BJ (cell line): Measurements from ENCODE around the gene ESRRB. TPM values are rescaled to one million over a fixed set of nuclear protein-coding genes. Genes with fewer than 3 reads are reported as not detected.

Source experiments
- CTCF ChIA-PET: fragments of 350-600 bp; formaldehyde crosslinking; extraction: SDS; loops from one replicate; lab custom pipeline; 2021; ENCODE audit warnings: antibody characterized with exemption, inconsistent platforms; lab: Yijun Ruan, JAX
- POLR2A ChIA-PET: fragments of 300-600 bp; sonication (Branson Sonifier 250); formaldehyde crosslinking; extraction: SDS; loops from one replicate; lab custom pipeline; 2021; ENCODE audit warnings: antibody characterized with exemption; lab: Charles Lee
- DNase-seq: peaks from one replicate; pipeline ENCODE4 v3.0.0-alpha.2; 2011; ENCODE audit warnings: low read depth
- H3K27me3 ChIP-seq: 2 replicates; pipeline ENCODE4 v1.6.0; 2011; ENCODE audit warnings: low read length; ENCODE audit not compliant: control insufficient read depth, insufficient read depth
- H3K36me3 ChIP-seq: 2 replicates; pipeline ENCODE4 v1.5.1; 2011; ENCODE audit warnings: low read length; ENCODE audit not compliant: control insufficient read depth, insufficient read depth
- H3K4me3 ChIP-seq: 2 replicates; pipeline ENCODE4 v1.5.1; 2011; ENCODE audit warnings: low read depth, mild to moderate bottlenecking, control low read depth, low read length
- polyA plus RNA-seq: library from polyadenylated mRNA; depleted of rRNA; stranded (reverse); fragments of >200 nt; gene quantifications from 2 replicates; pipeline ENCODE4 v1.2.3, GENCODE V29; 2011
- TF ChIP-seq, protein P1 (sequence below): IDR thresholded peaks from 2 replicates; pipeline ENCODE4 v1.5.1; 2011; ENCODE audit warnings: low read depth, mild to moderate bottlenecking, control low read depth, inconsistent platforms, low read length, moderate library complexity; ENCODE audit not compliant: insufficient read depth

The ESRRB gene
- polyA plus RNA-seq, 1 experiment: not detected

DNA sequence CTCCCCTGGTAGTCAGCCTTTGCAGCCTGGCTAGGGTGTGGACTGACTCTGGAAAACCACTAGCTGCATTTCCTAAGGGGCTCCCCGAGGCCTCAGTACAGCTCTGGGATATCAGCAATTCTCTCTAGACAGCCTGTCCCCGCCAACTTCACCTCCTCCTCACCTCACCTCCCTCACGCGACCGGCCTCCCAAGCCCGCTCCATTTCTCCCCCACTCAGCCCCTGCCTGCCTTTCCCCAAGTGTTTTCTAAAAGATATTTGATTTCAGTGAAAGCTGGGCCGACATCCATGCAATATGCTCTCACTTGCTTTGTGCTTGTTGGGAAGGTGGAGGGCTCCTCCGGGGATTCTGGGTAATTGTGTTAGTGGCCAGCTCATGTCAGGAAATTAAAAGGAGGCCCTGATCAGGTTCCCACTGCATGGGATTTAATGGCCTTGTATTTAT, 91.8 kb downstream of the ESRRB start:
- H3K36me3 ChIP-seq: no peaks in the 10 kb centered on the region
- no peaks in the 10 kb centered on the region for H3K27me3 ChIP-seq
- no peak for DNase-seq
- TF ChIP-seq, protein P1, sequence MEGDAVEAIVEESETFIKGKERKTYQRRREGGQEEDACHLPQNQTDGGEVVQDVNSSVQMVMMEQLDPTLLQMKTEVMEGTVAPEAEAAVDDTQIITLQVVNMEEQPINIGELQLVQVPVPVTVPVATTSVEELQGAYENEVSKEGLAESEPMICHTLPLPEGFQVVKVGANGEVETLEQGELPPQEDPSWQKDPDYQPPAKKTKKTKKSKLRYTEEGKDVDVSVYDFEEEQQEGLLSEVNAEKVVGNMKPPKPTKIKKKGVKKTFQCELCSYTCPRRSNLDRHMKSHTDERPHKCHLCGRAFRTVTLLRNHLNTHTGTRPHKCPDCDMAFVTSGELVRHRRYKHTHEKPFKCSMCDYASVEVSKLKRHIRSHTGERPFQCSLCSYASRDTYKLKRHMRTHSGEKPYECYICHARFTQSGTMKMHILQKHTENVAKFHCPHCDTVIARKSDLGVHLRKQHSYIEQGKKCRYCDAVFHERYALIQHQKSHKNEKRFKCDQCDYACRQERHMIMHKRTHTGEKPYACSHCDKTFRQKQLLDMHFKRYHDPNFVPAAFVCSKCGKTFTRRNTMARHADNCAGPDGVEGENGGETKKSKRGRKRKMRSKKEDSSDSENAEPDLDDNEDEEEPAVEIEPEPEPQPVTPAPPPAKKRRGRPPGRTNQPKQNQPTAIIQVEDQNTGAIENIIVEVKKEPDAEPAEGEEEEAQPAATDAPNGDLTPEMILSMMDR: no peak
- no peak overlapping the region for H3K4me3 ChIP-seq
- ChIA-PET POLR2A (no interaction called here), CTCF (interaction anchor here (1.1 to 1.2 kb wide), 2 partner anchors 19 to 21 kb away, joined by 3 read pairs; no protein-coding TSS in a partner anchor)

DNA sequence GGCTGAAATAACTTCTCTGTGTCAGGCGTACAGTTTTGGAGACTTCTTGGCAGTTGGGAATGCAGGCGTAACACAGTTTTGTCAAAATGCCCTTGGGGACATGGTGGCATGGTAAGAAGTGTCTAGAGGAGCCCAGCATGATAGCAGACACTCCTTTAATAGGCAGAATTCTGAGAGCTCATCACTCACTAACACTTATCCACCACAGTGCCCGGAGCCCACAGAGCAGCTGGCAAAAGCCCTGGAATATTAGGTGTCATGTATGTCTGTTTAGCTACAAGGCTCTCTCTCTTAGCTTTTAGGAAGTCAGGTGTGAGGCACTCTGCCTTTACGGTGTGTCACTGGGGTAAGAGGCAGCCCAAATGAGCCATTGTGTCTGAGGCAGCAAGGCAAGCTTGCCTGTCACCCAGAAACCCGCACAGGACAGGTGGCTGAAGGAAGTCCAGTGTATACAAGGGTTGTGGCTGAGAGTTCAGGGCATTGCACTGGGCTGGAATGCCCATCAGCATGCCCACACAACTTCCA, 96.3 kb downstream of the ESRRB start:
- CTCF ChIA-PET: interaction anchor here (0.7 to 0.8 kb wide), 2 partner anchors 11 to 13 kb away, joined by 3 read pairs; no protein-coding TSS in a partner anchor
- H3K36me3 ChIP-seq: no peaks in the 10 kb centered on the region
- no peak overlapping the region for H3K4me3 ChIP-seq
- no peaks in the 10 kb centered on the region for H3K27me3 ChIP-seq
- POLR2A ChIA-PET: no interaction called here
- no peak for DNase-seq
- TF ChIP-seq, protein P1: no peak

DNA sequence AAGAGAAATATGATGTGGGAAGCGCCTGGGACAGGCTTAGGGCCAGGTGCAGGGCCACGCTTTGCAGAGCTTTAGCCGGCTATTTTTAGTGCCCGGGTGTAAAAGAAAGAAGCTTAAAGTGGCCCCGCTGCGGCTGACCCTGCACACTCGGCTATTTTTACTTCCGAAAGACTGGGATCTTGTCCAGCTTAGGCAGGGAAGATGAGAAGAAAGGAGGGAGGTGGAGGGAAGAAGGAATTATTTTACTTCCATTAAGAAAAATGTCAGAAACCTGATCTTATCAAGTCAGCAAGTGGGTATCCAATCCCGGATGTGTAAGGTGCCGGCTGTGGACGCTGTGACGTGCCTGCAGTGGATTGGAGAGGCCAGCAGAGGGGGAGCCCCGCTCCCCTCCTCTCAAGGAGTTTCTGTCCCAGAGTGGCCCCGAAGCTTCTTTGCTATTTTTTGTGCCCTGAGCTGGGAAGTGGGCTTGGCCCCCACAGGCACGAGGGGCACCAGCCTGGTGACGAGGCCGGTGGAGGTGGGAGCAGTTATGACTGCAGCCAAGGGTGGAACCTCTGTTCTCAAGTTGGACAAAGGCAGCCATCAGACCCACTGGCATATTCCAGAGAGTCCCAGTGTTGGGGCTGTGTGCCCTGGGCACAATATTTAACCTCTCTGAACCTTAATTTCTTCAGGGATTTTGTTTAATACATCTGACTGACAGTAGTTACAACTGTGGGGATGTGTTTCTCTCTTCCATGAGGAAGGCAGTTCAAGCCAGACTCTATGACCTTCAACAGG, 97.7 kb downstream of the ESRRB start:
- TF ChIP-seq, protein P1: no peak
- H3K4me3 ChIP-seq: no peak overlapping the region
- POLR2A ChIA-PET: no interaction called here
- CTCF ChIA-PET: no interaction called here
- DNase-seq: no peak
- H3K27me3 ChIP-seq: no peaks in the 10 kb centered on the region
- H3K36me3 ChIP-seq: no peaks in the 10 kb centered on the region

DNA sequence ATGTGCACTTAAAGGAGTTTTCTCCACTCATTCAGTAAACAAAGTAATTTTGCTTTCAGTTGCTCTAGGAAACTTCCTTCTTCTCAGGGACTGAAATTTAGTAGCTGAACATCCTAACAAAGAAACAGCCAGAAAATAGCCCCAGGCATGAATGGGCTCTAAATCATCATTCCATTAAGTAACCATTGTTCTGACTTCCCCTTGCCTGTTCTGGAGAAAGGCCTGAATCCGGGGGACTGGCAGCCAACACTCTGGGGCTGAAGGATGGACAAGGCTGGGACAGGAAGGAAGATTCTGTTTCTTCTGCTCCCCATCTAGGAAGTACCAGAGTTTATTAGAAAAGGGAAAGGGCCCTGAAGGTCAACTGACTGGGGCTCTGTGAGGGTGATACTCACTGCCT, 104.5 kb downstream of the ESRRB start:
- Histone ChIP-seq H3K27me3 (no peaks in the 10 kb centered on the region), H3K4me3 (no peak overlapping the region), H3K36me3 (no peaks in the 10 kb centered on the region)
- TF ChIP-seq, protein P1: no peak
- POLR2A ChIA-PET: no interaction called here
- CTCF ChIA-PET: interaction anchor here (0.5 kb wide), 1 partner anchor 33 kb away, joined by 3 read pairs; no protein-coding TSS in a partner anchor
- no peak for DNase-seq

DNA sequence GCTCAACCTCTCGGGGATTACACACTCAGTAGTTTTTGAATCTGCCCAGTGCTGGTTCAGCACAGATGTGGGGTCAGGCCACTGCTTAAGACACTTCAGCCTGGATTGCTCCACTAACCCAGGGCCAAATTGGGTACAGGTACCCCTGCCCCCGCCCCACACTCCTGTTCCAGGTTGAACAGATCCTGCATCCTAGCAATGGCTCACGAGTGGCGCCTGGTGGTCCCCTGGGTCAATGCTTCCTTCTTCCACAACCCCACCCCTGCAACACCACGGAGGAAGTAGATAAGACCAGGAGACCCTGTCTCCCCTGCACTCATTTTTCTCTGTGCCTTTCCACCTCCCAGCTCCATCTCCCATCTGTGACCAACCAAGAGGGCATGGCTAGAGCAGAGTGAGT, 108.4 kb downstream of the ESRRB start:
- Histone ChIP-seq H3K36me3 (no peaks in the 10 kb centered on the region), H3K4me3 (no peak overlapping the region), H3K27me3 (no peaks in the 10 kb centered on the region)
- ChIA-PET POLR2A (no interaction called here), CTCF (interaction anchor here (1.3 kb wide), 1 partner anchor 12 kb away, joined by 3 read pairs; no protein-coding TSS in a partner anchor)
- no peak for DNase-seq
- TF ChIP-seq, protein P1: no peak
